Endodermal cell (in vitro differentiated cells): ENCODE measurements around the gene MRPS18A. TPM values are rescaled to one million over a fixed set of nuclear protein-coding genes. Genes with fewer than 3 reads are reported as not detected.
"Not testable (repeated sequence)": the region's sequence is repeated elsewhere in the genome, so short reads cannot be mapped to it uniquely, and the experiment has no call there.

ENCODE experiments used
- DNase-seq: peaks from one replicate; pipeline ENCODE4 v3.0.0-alpha.2; 2017
- H3K27ac ChIP-seq: 2 replicates; pipeline ENCODE4 v1.5.1; 2013; ENCODE audit warnings: mild to moderate bottlenecking, low read depth, low read length, moderate library complexity
- H3K27me3 ChIP-seq: 2 replicates; pipeline ENCODE4 v1.6.1; 2013; ENCODE audit warnings: mild to moderate bottlenecking, low read length, moderate library complexity; ENCODE audit not compliant: insufficient read depth, control insufficient read depth, poor library complexity, severe bottlenecking
- H3K36me3 ChIP-seq: 2 replicates; pipeline ENCODE4 v1.7.0; 2013; ENCODE audit warnings: mild to moderate bottlenecking, low read length, moderate library complexity; ENCODE audit not compliant: control insufficient read depth, insufficient read depth
- H3K4me1 ChIP-seq: one replicate; pipeline ENCODE4 v1.7.0; 2013; ENCODE audit warnings: low read length; ENCODE audit not compliant: control insufficient read depth, insufficient read depth
- H3K4me3 ChIP-seq: 2 replicates; pipeline ENCODE4 v1.5.1; 2013; ENCODE audit warnings: mild to moderate bottlenecking, low read length, moderate library complexity
- H3K9ac ChIP-seq: 2 replicates; pipeline ENCODE4 v1.6.1; 2013; ENCODE audit warnings: mild to moderate bottlenecking, low read length, moderate library complexity; ENCODE audit not compliant: poor library complexity, severe bottlenecking; ENCODE audit errors: extremely low read depth
- H3K9me3 ChIP-seq: 2 replicates; pipeline ENCODE4 v1.6.1; 2013; ENCODE audit warnings: mild to moderate bottlenecking, low read length, moderate library complexity; ENCODE audit not compliant: control insufficient read depth
- H3K27ac Mint-ChIP-seq: 2 replicates; pipeline ENCODE4 v1.8.0; 2020; ENCODE audit warnings: mixed read lengths
- H3K27me3 Mint-ChIP-seq: 2 replicates; pipeline ENCODE4 v1.8.0; 2021; ENCODE audit warnings: mild to moderate bottlenecking, mixed read lengths; ENCODE audit not compliant: insufficient read depth
- H3K36me3 Mint-ChIP-seq: 2 replicates; pipeline ENCODE4 v1.8.0; 2020; ENCODE audit warnings: low read depth, mixed read lengths
- H3K4me1 Mint-ChIP-seq: 2 replicates; pipeline ENCODE4 v1.8.0; 2020; ENCODE audit warnings: mixed read lengths
- H3K4me3 Mint-ChIP-seq: 2 replicates; pipeline ENCODE4 v1.8.0; 2020; ENCODE audit warnings: mild to moderate bottlenecking, moderate library complexity, mixed read lengths
- H3K9me3 Mint-ChIP-seq: 2 replicates; pipeline ENCODE4 v1.8.0; 2020; ENCODE audit warnings: mild to moderate bottlenecking, mixed read lengths
- WGBS, 2 experiments: methylation state at CpG; one replicate each; pipeline versions ENCODE4 v1.1.5 to v1.1.7; 2013; ENCODE audit warnings: missing lambda C conversion rate in 2 of 2, mixed read lengths in 1 of 2; ENCODE audit not compliant: insufficient coverage in 1 of 2, insufficient read length in 1 of 2; 5-methylcytosine and 5-hydroxymethylcytosine counted together
- total RNA-seq, 2 donors: library from RNA; stranded (reverse); fragmentation: NEBNext Ultra II Directional in 1 of 2; extraction: Animal tissue kit (Norgen Biotek cat#: 25700) in 1 of 2; gene quantifications; 2 replicates in 1 of 2; 3 replicates in 1 of 2; pipeline ENCODE4 v1.2.1, GENCODE V29; 2021
- TF ChIP-seq, protein P1 (sequence below): fragments of 200-600 bp; sonication (generic); conservative IDR thresholded peaks from 2 replicates; pipeline ENCODE4 v1.5.0; 2021; ENCODE audit warnings: antibody characterized with exemption, mild to moderate bottlenecking

The MRPS18A gene
- total RNA-seq, 2 donors from 2014 or later, result 53.6 to 58.8 TPM

DNA sequence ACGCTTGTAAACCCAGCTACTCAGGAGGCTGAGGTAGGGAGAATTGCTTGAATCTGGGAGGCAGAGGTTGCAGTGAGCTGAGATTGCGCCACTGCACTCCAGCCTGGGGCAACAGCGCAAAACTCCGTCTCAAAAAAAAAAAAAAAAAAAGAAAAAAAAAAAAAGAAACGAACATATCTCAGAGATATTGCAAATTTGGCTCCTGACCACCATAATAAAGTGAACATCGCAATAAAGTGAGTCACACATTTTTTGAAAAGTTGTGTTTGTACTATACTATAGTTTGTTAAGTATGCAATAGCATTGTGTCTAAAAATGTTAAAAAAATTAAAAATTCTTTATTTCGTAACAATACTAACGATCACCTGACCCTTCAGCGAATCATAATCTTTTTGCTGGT is 29.4 kb downstream of the MRPS18A start:
- 93 to 99% methylated on average over 4 to 8 of the region's 9 CpGs for WGBS, 2 experiments
- peaks cover 16% of the 10 kb centered on the region for H3K36me3 Mint-ChIP-seq
- H3K4me3 ChIP-seq, result no peak overlapping the region
- peaks cover 5% of the 10 kb centered on the region for H3K4me1 Mint-ChIP-seq
- H3K4me1 ChIP-seq, result no peaks in the 10 kb centered on the region
- no peak overlapping the region for H3K27ac ChIP-seq
- H3K4me3 Mint-ChIP-seq, result no peak overlapping the region
- TF ChIP-seq, protein P1, sequence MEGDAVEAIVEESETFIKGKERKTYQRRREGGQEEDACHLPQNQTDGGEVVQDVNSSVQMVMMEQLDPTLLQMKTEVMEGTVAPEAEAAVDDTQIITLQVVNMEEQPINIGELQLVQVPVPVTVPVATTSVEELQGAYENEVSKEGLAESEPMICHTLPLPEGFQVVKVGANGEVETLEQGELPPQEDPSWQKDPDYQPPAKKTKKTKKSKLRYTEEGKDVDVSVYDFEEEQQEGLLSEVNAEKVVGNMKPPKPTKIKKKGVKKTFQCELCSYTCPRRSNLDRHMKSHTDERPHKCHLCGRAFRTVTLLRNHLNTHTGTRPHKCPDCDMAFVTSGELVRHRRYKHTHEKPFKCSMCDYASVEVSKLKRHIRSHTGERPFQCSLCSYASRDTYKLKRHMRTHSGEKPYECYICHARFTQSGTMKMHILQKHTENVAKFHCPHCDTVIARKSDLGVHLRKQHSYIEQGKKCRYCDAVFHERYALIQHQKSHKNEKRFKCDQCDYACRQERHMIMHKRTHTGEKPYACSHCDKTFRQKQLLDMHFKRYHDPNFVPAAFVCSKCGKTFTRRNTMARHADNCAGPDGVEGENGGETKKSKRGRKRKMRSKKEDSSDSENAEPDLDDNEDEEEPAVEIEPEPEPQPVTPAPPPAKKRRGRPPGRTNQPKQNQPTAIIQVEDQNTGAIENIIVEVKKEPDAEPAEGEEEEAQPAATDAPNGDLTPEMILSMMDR, result no peak
- H3K9me3 ChIP-seq, result peaks cover 8% of the 10 kb centered on the region
- no peak for DNase-seq
- peaks cover 23% of the 10 kb centered on the region for H3K9me3 Mint-ChIP-seq
- peaks cover 7% of the 10 kb centered on the region for H3K27me3 Mint-ChIP-seq
- H3K36me3 ChIP-seq, result no peaks in the 10 kb centered on the region
- H3K9ac ChIP-seq, result no peak overlapping the region
- H3K27me3 ChIP-seq, result no peaks in the 10 kb centered on the region
- no peak overlapping the region for H3K27ac Mint-ChIP-seq

GRCh38 chr6:43657221-43657802 is 30.3 kb downstream of the MRPS18A start:
- Mint-ChIP-seq H3K9me3 (peaks cover 23% of the 10 kb centered on the region), H3K4me3 (no peak overlapping the region), H3K4me1 (peaks cover 5% of the 10 kb centered on the region), H3K27me3 (peaks cover 7% of the 10 kb centered on the region), H3K36me3 (peaks cover 16% of the 10 kb centered on the region), H3K27ac (no peak overlapping the region)
- Histone ChIP-seq H3K9me3 (peaks cover 8% of the 10 kb centered on the region), H3K27ac (no peak overlapping the region), H3K4me1 (no peaks in the 10 kb centered on the region), H3K9ac (no peak overlapping the region), H3K27me3 (no peaks in the 10 kb centered on the region), H3K36me3 (no peaks in the 10 kb centered on the region), H3K4me3 (no peak overlapping the region)
- TF ChIP-seq, protein P1, result peak; percentile 32
- 98 to 100% methylated on average over 1 to 3 of the region's 3 CpGs for WGBS, 2 experiments
- DNase-seq, result no peak

DNA sequence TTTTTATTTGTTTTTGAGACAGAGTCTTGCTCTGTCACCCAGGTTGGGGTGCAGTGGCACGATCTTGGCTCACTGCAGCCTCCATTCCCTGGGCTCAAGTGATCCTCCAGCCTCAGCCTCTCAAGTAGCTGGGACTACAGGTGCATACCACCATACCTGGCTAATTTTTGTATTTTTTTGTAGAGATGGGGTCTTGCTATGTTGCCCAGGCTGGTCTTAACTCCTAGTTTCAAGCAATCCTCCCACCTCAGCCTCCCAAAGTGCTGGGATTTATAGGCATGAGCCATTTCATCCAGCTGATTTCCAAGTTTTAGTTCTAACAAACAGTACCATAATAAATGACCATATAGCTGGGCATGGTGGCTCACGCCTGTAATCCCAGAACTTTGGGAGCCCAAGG is 34.8 kb downstream of the MRPS18A start:
- H3K9me3 ChIP-seq, H3K27ac Mint-ChIP-seq, H3K9me3 Mint-ChIP-seq, H3K27ac ChIP-seq, H3K9ac ChIP-seq, H3K4me1 Mint-ChIP-seq, DNase-seq, H3K36me3 Mint-ChIP-seq, H3K4me3 Mint-ChIP-seq, H3K36me3 ChIP-seq, H3K27me3 ChIP-seq, H3K27me3 Mint-ChIP-seq, H3K4me1 ChIP-seq, H3K4me3 ChIP-seq: not testable (repeated sequence)
- WGBS, 2 experiments, result 86 to 96% methylated on average over 1 to 2 of the region's 2 CpGs

DNA sequence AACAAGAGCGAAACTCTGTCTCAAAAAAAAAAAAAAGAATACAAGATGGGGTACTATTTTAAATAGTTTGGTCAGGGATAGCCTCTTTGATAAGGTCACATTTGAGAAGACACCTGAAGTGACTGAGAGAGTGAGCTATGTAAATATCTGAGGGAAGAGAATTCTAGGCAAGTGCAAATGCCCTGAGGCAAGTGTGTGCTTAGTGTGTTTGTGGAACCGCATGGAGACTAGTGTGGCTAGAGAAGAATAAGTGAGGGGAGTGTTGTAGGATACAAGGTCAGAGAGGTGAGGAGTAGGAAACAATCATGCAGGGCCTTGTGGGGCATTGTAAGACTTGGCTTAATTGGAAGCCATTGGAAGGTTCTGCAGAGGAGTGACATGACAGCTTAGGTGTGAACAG is 39.3 kb downstream of the MRPS18A start:
- no peak overlapping the region for H3K9ac ChIP-seq
- Mint-ChIP-seq H3K4me3 (no peak overlapping the region), H3K36me3 (no peaks in the 10 kb centered on the region), H3K9me3 (no peaks in the 10 kb centered on the region), H3K27ac (no peak overlapping the region), H3K4me1 (peaks cover 12% of the 10 kb centered on the region), H3K27me3 (peaks cover 2% of the 10 kb centered on the region)
- no peaks in the 10 kb centered on the region for H3K27me3 ChIP-seq
- H3K9me3 ChIP-seq, result no peaks in the 10 kb centered on the region
- 91% methylated on average over 2 of the region's 2 CpGs; no CpG with 5 or more reads in 1 of the 2 experiments for WGBS, 2 experiments
- TF ChIP-seq, protein P1, result no peak
- H3K4me3 ChIP-seq, result no peak overlapping the region
- H3K27ac ChIP-seq, result no peak overlapping the region
- H3K36me3 ChIP-seq, result peaks cover 4% of the 10 kb centered on the region
- no peaks in the 10 kb centered on the region for H3K4me1 ChIP-seq
- DNase-seq, result no peak
